ENCODE measurements around the gene RNF130.
"Not testable (repeated sequence)": the region's sequence is repeated elsewhere in the genome, so short reads cannot be mapped to it uniquely, and the experiment has no call there.

Gene RNF130

GRCh38 chr5:180018347-180019060 is 53.1 kb downstream of the RNF130 start:
- DNase-seq (ENCODE audit: low spot score) = no peak

GRCh38 chr5:180015523-180015922 is 56.0 kb downstream of the RNF130 start:
- not testable (repeated sequence) for DNase-seq (ENCODE audit: low spot score)

DNA sequence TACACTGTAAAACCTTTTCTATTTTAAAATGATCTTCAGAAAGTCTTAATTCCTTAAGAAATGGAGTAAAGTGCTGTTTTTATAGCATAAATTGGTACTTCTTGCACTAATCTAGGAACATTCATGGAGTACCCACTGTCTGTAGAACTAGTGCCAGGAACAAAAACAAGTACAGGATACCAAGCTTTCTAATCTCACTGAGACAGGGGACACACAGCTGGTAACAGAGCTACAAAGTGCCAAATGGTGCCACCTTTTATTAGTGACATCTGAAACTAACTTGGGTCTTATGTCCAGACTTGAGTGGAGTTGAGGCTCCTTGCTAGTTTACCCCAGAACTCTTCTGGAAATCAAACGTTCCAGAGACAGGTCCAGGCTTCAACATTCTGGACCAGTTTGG is 57.9 kb downstream of the RNF130 start:
- no peak for DNase-seq (ENCODE audit: low spot score)

- DNase-seq (ENCODE audit: low spot score) = no peak
Observed at GRCh38 chr5:180012316-180012715, 59.2 kb downstream of the RNF130 start.

DNA sequence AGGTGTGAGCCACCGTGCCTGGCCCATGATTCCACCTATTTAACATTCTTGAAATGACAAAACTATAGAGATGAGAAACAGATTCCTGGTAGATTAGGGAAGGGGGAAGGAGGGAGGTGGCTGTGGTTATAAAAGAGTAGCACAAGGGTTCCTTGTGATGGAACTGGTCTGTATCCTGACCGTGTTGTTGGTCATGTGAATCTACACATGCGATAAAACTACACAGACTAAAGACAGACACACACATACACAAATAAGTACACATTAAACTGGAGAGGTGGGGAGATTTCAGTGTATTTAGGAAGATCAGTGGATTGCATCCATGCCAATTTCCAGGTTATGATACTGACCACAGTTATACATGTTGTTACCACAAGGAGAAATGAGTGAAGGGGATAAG is 60.9 kb downstream of the RNF130 start:
- DNase-seq (ENCODE audit: low spot score) = no peak

GRCh38 chr5:180009581-180009980 is 62.0 kb downstream of the RNF130 start:
- no peak for DNase-seq (ENCODE audit: low spot score)

DNA sequence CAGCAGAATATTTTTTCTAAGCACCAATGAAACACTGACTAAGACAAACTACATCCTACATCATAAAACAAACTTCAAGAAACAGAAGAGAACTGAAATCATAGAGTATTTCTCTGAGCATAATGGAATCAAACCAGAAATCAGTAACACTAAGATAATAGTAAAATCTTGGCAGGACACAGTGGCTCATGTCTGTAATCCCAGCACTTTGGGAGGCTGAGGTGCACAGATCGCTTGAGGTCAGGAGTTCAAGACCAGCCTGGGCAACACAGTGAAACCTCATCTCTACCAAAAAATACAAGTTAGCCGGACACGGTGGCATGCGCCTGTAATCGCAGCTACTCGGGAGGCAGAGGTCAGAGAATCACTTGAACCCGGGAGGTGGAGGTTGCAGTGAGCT is 63.1 kb downstream of the RNF130 start:
- no peak for DNase-seq (ENCODE audit: low spot score)

GRCh38 chr5:180007582-180007981 is 64.0 kb downstream of the RNF130 start:
- DNase-seq (ENCODE audit: low spot score) = no peak

DNA sequence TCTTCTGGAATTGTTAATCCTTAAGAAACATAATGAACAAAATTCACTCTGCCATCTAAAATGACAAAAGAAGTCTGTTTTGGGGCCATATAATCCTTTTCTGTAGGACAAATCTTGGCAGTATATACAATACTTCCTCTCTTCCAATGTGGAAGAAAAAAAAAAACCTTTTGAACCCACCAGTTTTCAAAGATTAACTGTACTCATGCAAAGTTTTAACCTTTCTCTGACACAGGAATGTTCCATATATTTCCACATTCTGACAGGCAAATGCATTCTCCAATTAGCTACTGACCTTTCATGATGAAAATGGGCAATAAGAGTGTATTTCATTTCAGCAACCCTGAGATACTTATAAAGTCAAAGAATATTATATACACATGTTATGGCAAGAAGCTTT is 65.4 kb downstream of the RNF130 start:
- DNase-seq (ENCODE audit: low spot score) = no peak

DNA sequence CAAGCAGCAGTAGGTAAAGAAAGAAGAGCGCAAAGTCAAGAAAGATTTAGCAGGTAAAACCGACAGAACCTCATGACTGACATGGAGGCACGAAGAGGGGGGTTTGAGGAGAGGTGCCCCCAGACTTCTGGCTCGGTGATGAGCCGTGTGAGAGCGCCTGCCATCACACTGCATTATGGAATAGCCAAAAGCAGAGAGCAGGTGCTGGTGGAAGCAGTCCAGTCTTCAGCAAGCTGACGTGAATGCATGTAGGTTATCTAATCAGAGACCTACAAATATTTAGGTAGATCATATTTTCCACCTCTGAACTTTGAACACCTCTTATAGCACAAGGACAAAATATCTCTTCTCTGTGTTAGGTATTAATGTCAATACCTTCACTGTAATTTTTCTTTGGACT is 68.4 kb downstream of the RNF130 start:
- no peak for DNase-seq (ENCODE audit: low spot score)

GRCh38 chr5:180001742-180002141 is 69.8 kb downstream of the RNF130 start:
- DNase-seq (ENCODE audit: low spot score) = no peak

- DNase-seq (ENCODE audit: low spot score) = no peak
Observed at GRCh38 chr5:180001136-180001535, 70.4 kb downstream of the RNF130 start.

DNA sequence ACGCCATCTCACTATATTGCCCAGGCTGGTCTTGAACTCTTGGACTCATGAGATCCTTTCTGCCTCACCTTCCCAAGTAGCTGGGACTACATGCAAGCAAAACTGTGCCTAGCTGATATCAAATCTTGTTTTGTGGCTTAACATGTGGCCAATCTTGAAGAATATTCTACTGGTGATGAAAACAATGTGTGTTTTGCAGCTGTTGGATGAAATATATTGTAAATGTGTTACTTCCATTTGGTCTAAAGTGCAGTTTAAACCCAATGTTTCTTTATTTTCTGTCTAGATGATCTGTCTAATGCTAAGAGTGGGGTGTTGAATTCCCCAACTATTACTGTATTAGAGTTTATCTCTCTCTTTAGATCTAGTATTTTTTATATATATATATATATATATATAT is 73.1 kb downstream of the RNF130 start:
- no peak for DNase-seq (ENCODE audit: low spot score)

GRCh38 chr5:179994583-179995323 is 76.8 kb downstream of the RNF130 start:
- no peak for DNase-seq (ENCODE audit: low spot score)

- not testable (repeated sequence) for DNase-seq (ENCODE audit: low spot score)
Observed at GRCh38 chr5:179992855-179993254, 78.7 kb downstream of the RNF130 start.

GRCh38 chr5:179991106-179991505 is 80.5 kb downstream of the RNF130 start:
- DNase-seq (ENCODE audit: low spot score) = no peak

- not testable (repeated sequence) for DNase-seq (ENCODE audit: low spot score)
Observed at GRCh38 chr5:179990525-179990924, 81.0 kb downstream of the RNF130 start.

GRCh38 chr5:179986328-179986727 is 85.2 kb downstream of the RNF130 start:
- no peak for DNase-seq (ENCODE audit: low spot score)

GRCh38 chr5:179981636-179982035 is 89.9 kb downstream of the RNF130 start:
- DNase-seq (ENCODE audit: low spot score) = no peak

DNA sequence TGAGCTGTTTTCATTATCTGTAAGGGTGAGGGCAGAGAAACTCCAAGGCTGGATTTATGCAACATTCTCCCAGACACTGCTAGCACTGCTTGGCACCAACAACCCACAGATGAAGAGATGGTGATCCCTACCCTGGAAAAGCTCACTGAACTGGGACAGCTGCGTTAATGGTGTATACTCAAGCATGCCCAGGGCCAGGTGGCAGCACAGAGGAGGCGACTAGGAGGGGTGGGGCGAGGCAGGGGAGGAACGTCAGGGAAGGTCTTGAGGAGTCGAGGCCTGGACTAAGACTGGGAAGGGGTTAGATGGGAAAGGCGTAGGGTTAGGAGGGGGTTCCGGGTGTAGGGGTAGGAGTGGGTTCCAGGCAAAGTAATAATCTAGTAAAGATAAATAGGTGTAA is 90.8 kb downstream of the RNF130 start:
- DNase-seq (ENCODE audit: low spot score) = no peak

DNA sequence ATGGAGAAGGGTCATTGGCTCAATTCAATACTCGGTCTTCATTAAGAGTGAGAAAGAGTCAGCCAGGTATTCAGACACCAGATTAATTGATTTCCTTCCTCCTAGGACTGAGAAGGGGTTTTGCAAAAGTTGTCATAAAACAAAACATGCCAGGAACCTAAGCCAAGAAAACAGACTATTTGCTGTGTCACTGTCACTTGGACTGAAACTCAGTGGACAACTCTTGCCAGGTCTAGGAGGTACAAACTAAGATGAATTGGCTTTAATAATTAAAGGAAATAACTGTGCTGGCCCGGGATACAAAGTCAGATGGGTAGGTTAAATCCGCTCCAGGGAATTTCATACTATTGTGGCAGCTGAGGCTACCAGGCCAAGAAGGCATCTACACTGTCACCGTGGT is 92.8 kb downstream of the RNF130 start:
- no peak for DNase-seq (ENCODE audit: low spot score)

DNA sequence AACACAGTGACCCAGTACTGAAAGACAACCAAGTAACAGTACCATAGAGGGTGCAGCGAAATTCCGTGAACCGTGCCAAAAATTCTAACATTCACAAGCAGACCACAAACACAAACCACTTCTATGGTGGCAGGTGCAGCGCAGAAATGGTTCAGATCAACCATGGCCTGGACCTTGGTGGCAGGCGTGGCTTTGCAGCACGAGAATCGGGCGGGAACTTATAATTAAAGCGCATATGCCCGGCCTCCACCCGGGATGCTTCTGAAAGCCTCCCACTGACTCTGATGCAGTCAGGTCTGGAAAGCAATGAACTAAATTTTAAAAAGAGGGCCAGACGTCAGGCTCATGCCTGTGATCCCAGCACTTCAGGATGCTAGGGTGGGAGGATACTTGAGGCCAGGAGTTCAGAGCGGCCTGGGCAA is 95.8 kb downstream of the RNF130 start:
- DNase-seq (ENCODE audit: low spot score) = no peak

GRCh38 chr5:179974946-179975712 is 96.4 kb downstream of the RNF130 start:
- peak; percentile 16 for DNase-seq (ENCODE audit: low spot score)

All from CD4-positive, alpha-beta T cell treated with Interleukin-2 at 100 ng/mL for 4 hours (primary cell).